Measurements from ENCODE around the gene ZNF565.

The ZNF565 gene

DNA sequence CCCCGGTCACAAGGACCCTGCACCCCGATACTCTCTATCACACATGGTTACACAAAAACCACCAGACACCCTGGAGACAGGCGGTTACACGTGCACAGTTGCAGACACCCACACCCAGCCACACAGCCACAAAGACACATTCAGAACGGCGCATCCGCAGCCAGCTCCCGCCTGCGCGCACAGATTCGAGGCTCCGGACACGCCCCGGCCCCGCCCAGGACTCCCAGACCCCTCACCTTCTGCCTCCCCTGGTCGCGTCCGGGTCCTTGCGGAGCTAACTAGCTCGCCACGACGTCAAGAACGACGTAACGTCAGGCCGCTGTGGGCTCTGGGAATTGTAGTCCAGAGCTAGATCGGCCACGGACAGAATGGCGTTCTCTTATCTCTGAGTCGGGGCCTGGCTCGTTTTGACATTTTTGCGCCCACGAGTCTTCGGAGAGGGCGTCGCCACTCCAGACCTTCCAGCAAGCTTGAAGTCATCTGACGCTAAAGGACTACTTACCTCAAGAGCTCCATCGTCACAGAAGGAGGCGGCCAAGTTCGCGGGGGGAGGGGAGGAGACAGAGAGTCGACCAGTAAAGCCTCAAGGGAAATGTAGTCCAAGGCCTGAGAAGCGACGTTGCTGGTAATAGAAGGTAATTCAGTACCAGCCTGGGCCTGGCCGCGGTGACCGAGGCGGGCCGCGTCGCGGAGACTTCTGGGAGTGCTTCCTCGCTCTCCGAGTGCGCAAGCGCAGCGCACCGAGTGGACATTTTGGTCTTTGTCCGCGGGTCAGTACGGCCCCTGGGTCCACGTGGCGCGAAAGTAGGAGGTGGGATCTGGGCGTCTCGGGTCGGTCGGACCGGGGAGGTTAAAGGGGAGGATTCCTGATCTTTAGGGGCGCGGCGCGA lies at the start of gene ZNF565, which contains the start of gene ZNF146:
Gene ZNF565, minus strand, starts transcription at position 280 of the 890 bp plus-strand sequence. CDS start 12,680 bp downstream, outside the sequence.
Gene ZNF146, plus strand, starts transcription at position 721 of the 890 bp plus-strand sequence. CDS start 21,335 bp downstream, outside the sequence.
- Histone ChIP-seq H3K4me1 (ENCODE audit: insufficient read depth, low read length) (no peaks in the 10 kb centered on the region; the same call in 1 of the 2 replicates), H3K36me3 (ENCODE audit: insufficient read depth, low read length) (no peaks in the 10 kb centered on the region), H3K9ac (ENCODE audit: low read depth, low read length) (peak within 1 kb of the TSS; percentile 89), H3K9me3 (ENCODE audit: control insufficient read depth, insufficient read depth, low read length) (no peaks in the 10 kb centered on the region)

DNA sequence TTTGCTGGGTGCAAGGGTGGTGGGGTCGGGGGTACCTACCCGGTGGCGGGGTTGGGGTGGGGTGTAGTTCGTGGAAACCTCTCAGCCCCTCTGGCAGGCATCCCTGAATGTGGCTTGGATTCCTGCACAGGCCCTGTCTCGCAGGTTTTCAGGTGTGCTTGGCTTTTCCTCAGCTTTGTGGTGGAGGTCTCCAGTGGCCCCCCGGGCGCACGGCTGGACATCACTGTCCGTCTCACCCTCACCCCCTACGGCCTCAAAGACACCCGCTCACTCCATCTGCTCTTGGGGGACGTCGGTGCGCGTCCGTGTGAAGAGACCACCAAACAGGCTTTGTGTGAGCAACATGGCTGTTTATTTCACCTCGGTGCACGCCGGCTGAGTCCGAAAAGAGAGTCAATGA lies 44.7 kb upstream of the ZNF565 start:
- Histone ChIP-seq H3K9me3 (ENCODE audit: control insufficient read depth, insufficient read depth, low read length) (no peaks in the 10 kb centered on the region; the same call in 1 of the 2 replicates), H3K9ac (ENCODE audit: low read depth, low read length) (no peak overlapping the region), H3K36me3 (ENCODE audit: insufficient read depth, low read length) (no peaks in the 10 kb centered on the region), H3K4me1 (ENCODE audit: insufficient read depth, low read length) (no peaks in the 10 kb centered on the region)

DNA sequence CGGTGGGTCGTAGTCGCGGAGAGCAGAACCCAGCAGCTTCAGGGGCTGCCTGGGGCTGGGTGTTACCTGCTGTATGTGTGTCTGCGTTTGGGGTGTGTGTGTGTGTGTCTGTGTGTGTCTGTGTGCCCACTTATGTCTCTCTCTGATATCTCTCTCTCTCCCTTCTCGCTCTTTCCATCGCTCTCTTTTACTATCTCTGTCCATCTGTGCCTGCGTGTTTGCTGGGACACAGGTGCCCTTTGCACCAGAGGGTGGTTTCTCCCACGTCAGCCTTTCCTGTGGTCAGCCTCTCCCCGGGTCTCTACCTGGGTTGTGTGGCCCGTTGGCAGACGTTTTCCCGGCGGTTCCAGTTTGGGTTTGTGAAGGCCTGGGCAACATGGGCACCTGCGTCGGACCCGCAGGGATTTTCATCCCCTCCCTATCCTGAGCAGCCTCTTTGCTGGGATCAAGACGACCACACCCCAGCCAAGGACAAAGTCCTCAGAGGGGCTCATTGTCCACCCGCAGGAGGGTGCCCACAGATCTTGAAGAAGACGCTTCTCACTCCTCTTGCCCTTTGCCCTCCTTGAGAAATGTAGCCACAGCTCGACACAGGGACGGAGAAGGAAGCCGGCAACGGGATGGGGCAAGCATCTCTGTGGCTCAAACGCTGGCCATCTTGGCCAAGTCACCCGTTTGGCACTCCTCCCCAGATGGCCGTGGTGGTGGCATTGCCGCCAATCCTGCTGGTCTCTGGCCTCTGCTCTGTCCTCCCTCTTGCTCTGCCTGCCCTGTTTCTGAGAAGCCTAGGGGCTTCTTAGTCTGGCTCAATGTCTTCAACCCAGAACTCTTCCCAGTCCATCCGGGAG lies 43.8 kb upstream of the ZNF565 start:
- Histone ChIP-seq H3K9me3 (ENCODE audit: control insufficient read depth, insufficient read depth, low read length) (no peaks in the 10 kb centered on the region; the same call in 1 of the 2 replicates), H3K36me3 (ENCODE audit: insufficient read depth, low read length) (no peaks in the 10 kb centered on the region), H3K4me1 (ENCODE audit: insufficient read depth, low read length) (no peaks in the 10 kb centered on the region), H3K9ac (ENCODE audit: low read depth, low read length) (no peak overlapping the region)

DNA sequence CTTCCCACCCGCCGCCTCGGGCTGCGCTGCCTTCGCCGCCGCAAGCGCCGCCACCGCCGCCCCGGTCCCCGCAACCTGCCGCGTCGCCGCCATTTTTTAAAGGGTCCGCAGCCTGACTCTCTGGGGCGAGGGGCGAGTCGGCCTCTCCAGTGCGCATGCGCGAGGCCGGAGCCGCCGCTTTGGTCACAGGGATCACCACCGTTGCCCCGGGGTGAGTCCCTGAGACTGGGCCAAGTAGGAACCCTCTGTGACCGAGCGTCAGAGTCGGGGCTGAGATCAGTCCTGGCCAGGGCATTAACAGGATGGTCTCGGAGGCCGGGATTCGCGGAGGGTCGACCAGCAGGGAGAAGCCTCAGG lies 43.0 kb upstream of the ZNF565 start:
- Histone ChIP-seq H3K9ac (ENCODE audit: low read depth, low read length) (no peak overlapping the region), H3K4me1 (ENCODE audit: insufficient read depth, low read length) (no peaks in the 10 kb centered on the region), H3K9me3 (ENCODE audit: control insufficient read depth, insufficient read depth, low read length) (no peaks in the 10 kb centered on the region; the same call in 1 of the 2 replicates), H3K36me3 (ENCODE audit: insufficient read depth, low read length) (no peaks in the 10 kb centered on the region)

DNA sequence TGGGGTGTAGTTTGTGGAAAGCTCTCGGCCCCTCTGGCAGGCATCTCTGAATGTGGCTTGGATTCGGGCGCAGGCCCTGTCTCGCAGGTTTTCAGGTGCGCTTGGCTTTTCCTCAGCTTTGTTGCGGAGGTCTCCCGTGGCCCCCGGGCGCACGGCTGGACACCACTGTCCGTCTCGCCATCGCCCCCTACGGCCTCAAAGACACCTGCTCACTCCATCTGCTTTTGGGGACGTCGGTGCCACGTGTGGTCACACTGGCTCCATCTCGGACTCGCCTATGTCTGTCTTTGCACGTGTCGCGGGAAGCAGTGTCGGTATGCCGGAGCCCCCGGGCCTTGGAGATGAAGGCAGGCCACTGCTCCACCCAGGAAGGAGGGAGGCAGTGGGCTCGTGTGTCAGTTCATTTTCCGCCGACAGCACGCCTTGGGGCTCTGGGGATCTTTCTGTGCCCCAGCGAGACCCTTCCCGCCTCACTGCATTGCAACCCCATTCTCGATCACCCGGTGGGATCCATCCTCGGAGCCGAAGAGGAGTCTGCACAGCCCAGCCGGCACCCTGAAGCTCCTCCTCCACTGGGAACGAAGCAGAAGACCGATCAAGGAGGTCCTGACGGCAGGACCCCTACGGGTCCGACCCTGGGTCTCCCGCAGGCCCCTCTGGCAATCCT lies 42.5 kb upstream of the ZNF565 start:
- Histone ChIP-seq H3K4me1 (ENCODE audit: insufficient read depth, low read length) (no peaks in the 10 kb centered on the region), H3K36me3 (ENCODE audit: insufficient read depth, low read length) (no peaks in the 10 kb centered on the region), H3K9me3 (ENCODE audit: control insufficient read depth, insufficient read depth, low read length) (no peaks in the 10 kb centered on the region; the same call in 1 of the 2 replicates), H3K9ac (ENCODE audit: low read depth, low read length) (no peak overlapping the region)

DNA sequence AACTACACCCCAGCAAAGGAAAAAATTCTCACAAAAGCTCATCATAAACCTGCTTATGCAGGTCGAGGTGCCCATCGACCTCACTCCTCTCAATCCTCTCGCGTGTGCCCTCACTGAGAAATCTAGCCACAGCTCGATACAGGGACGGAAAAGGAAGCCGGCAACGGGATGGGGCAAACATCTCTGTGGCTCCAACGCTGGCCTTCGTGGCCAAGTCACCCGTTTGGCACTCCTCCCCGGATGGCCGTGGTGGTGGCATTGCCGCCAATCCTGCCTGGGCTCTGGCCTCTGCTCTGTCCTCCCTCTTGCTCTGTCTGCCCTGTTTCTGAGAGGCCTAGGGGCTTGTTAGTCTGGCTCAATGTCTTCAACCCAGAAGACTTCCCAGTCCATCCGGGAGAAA lies 41.6 kb upstream of the ZNF565 start:
- no peak overlapping the region for H3K9ac ChIP-seq (ENCODE audit: low read depth, low read length)
- H3K9me3 ChIP-seq (ENCODE audit: control insufficient read depth, insufficient read depth, low read length), result no peaks in the 10 kb centered on the region; the same call in 1 of the 2 replicates
- no peaks in the 10 kb centered on the region for H3K4me1 ChIP-seq (ENCODE audit: insufficient read depth, low read length)
- H3K36me3 ChIP-seq (ENCODE audit: insufficient read depth, low read length), result no peaks in the 10 kb centered on the region

DNA sequence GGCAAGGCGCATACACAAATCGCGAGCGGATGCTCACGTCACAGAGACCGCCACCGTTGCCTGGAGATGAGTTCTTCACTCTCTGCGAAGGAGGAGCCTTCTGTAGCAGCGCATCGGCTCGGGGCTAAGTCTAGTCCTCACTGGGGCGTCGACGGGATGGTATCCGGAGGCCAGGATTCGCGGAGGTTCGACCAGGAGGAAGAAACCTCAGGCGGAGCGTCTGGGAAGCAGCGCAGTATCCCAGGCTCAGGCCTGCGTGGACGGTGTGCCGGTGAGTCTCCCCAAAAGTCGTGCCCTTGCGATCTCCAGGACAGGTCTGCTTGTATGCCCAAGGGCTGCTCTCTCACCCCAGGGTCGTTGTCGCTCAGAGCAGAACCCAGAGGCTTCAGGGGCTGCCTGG lies 40.9 kb upstream of the ZNF565 start:
- H3K36me3 ChIP-seq (ENCODE audit: insufficient read depth, low read length), result no peaks in the 10 kb centered on the region

DNA sequence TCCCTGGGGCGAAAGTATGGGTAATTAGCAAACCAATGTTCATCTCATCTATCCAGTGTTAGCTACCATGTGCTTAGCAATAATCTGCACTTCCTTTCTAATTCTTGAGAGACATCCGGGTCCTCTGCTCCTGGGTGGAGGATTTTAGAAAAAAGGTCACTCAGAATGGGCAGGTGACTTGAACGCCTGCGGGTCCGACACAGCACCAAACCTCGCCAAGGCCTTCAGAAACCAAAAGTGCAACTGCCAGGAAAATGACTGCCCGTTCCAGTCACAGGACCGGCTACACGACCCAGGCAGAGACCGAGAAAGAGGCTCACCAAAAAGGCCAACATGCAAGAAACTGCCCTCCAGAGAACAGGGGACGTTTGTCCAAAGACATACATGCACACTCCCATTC lies 40.4 kb upstream of the ZNF565 start:
- Histone ChIP-seq H3K36me3 (ENCODE audit: insufficient read depth, low read length) (no peaks in the 10 kb centered on the region), H3K9ac (ENCODE audit: low read depth, low read length) (no peak overlapping the region), H3K4me1 (ENCODE audit: insufficient read depth, low read length) (no peaks in the 10 kb centered on the region), H3K9me3 (ENCODE audit: control insufficient read depth, insufficient read depth, low read length) (no peaks in the 10 kb centered on the region; the same call in 1 of the 2 replicates)

More for the DNA sequence above, 40.9 kb upstream of the ZNF565 start:
- H3K4me1 ChIP-seq (ENCODE audit: insufficient read depth, low read length), result no peaks in the 10 kb centered on the region
- H3K9me3 ChIP-seq (ENCODE audit: control insufficient read depth, insufficient read depth, low read length), result no peaks in the 10 kb centered on the region; the same call in 1 of the 2 replicates
- H3K9ac ChIP-seq (ENCODE audit: low read depth, low read length), result no peak overlapping the region

DNA sequence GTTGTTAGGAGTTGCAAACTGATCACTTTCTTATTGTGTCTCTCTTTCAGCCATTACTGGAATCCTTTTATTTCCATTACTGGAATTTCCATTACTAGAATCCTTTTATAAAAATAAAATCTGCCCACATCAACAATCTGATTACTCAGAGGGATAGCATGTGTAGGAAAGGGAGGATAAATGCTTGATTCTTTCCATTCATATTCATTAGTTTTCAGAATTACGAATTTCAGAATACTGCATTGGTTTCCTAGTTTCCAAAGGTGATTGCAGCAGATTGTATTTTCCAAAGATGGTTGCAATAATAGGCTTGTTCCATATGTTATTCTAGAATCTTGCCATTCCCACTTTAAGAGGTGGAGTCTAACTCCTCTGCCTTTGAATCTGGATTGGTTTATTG lies 37.6 kb upstream of the ZNF565 start:
- H3K9me3 ChIP-seq (ENCODE audit: control insufficient read depth, insufficient read depth, low read length), result no peaks in the 10 kb centered on the region; the same call in 1 of the 2 replicates
- H3K36me3 ChIP-seq (ENCODE audit: insufficient read depth, low read length), result no peaks in the 10 kb centered on the region
- H3K4me1 ChIP-seq (ENCODE audit: insufficient read depth, low read length), result peaks cover 8% of the 10 kb centered on the region; the same call in 1 of the 2 replicates
- no peak overlapping the region for H3K9ac ChIP-seq (ENCODE audit: low read depth, low read length)

DNA sequence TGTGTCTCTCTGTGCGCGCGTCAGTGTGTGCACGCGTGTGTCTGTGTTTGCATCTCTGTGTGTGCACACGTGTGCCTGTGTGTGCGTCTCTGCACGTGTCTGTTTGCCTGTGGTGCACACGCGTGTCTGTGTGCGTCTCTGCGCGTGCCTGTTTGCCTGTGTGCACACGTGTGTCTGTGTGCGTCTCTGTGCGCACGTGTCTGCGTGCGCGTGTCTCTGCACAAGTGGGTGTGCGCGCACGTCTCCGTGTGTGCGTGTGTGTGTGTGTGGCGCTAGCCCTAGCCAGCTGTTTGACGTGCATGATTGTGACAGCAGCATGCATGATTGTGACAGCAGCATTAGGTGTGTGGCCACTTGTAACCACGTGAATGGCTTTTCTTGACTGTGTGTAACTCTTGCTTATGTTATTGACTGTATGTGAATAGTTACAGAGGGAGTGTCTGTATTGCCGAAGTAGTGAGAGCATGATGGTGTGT lies 31.6 kb upstream of the ZNF565 start:
- H3K36me3 ChIP-seq (ENCODE audit: insufficient read depth, low read length), result no peaks in the 10 kb centered on the region
- peak overlapping the region; percentile 29; the same call in 1 of the 2 replicates for H3K9ac ChIP-seq (ENCODE audit: low read depth, low read length)
- peaks cover 18% of the 10 kb centered on the region for H3K4me1 ChIP-seq (ENCODE audit: insufficient read depth, low read length)
- H3K9me3 ChIP-seq (ENCODE audit: control insufficient read depth, insufficient read depth, low read length), result no peaks in the 10 kb centered on the region

DNA sequence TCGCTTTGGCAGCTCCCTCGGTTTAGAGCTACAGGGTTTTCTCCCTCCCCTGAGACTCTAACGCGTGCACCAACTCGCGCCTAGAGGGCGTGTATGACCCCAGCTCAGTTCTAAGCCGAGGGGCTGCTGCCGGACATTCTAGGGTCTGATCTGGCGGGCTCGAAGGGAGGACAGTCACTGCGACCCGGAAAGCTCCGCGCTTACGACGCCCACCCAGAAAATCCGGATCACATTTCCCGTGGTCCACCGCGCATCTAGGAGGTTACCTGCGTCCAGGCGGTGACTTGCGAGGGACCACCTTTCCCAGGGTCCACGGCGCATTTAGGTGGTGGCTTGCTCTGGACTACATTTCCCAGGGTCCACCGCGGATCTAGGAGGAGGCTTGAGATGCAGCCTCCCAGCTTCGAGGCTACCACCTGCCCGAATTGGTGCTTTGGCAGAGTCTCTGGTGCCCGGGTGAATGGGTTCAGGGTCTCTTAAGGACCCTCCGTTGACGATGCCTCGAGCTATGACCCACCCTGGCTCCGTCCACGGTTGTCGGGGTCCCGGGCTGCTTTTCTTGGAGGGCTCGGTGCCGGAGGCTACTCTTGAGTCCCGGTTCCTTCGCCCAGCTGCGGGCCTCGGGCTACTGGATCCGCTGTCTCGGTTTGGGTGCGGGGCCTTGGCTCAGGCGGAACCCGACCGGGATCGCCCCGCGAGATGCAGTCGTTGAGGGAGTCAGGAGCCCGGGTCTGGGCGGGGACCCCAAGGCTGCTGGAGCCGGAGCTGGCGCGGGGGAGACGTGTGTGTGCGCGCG lies 30.9 kb upstream of the ZNF565 start:
- H3K36me3 ChIP-seq (ENCODE audit: insufficient read depth, low read length), result no peaks in the 10 kb centered on the region
- H3K4me1 ChIP-seq (ENCODE audit: insufficient read depth, low read length), result peaks cover 18% of the 10 kb centered on the region
- peak overlapping the region; percentile 29; the same call in 1 of the 2 replicates for H3K9ac ChIP-seq (ENCODE audit: low read depth, low read length)
- no peaks in the 10 kb centered on the region for H3K9me3 ChIP-seq (ENCODE audit: control insufficient read depth, insufficient read depth, low read length)

DNA sequence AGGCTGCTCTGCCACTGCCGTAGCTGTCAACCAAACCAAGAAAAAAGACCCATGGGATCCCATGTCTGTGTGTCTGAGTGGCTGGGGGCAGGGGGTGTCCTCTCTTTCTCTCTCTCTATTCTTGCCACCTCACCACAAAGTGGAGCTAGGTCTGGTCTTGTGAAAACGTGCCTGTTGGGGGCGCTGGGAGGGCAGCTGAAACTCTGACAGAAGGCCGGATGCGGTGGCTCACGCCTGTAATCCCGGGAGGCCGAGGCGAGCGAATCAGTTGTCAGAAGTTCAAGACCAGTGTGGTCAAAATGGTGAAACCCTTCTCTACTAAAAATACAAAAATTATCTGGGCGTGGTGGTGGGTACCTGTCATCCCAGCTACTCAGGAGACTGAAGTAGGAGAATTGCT lies 29.6 kb upstream of the ZNF565 start:
- H3K9ac ChIP-seq (ENCODE audit: low read depth, low read length), result no peak overlapping the region
- peaks cover 18% of the 10 kb centered on the region for H3K4me1 ChIP-seq (ENCODE audit: insufficient read depth, low read length)
- no peaks in the 10 kb centered on the region; the same call in none of the 2 replicates for H3K36me3 ChIP-seq (ENCODE audit: insufficient read depth, low read length)
- no peaks in the 10 kb centered on the region for H3K9me3 ChIP-seq (ENCODE audit: control insufficient read depth, insufficient read depth, low read length)

DNA sequence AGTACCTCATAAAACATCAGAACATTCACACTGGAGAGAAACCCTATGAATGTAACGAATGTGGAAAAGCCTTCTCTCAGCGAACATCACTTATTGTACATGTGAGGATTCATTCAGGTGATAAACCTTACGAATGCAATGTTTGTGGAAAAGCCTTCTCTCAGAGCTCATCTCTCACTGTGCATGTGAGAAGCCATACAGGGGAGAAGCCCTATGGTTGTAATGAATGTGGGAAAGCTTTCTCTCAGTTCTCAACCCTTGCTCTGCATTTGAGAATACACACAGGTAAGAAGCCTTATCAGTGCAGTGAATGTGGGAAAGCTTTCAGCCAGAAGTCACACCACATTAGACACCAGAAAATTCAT lies 22.5 kb upstream of the ZNF565 start:
- H3K36me3 ChIP-seq (ENCODE audit: insufficient read depth, low read length), result peaks cover 35% of the 10 kb centered on the region
- no peak overlapping the region for H3K9ac ChIP-seq (ENCODE audit: low read depth, low read length)
- peaks cover 13% of the 10 kb centered on the region; the same call in 1 of the 2 replicates for H3K9me3 ChIP-seq (ENCODE audit: control insufficient read depth, insufficient read depth, low read length)
- 0 out of 2 replicates have a peak, but pooled peaks cover 9% of the 10 kb centered on the region for H3K4me1 ChIP-seq (ENCODE audit: insufficient read depth, low read length)
